Left lung (tissue), 10 donors: Measurements from ENCODE around the gene TOPORS. TPM values are rescaled to one million over a fixed set of nuclear protein-coding genes. Genes with fewer than 3 reads are reported as not detected.
A peak's percentile ranks its signal among the peaks of the same experiment; 100 is the strongest.
"Not testable (repeated sequence)": the region's sequence is repeated elsewhere in the genome, so short reads cannot be mapped to it uniquely, and the experiment has no call there.

Source experiments
- ATAC-seq: fragments of 200-7000 bp; cut with Tn5 transposase; one replicate; pipeline ENCODE4 v1.9.1; 2020; ENCODE audit warnings: moderate library complexity
- DNase-seq, 4 donors: peaks; one replicate each; pipeline ENCODE4 v3.0.0-alpha.2; 2013 to 2020
- H3K27ac ChIP-seq, 2 donors: fragments of 200-600 bp; sonication (generic) in 1 of 2; one replicate each; pipeline versions ENCODE4 v1.5.0 to v1.8.0; 2020 to 2021
- H3K27me3 ChIP-seq, 2 donors: fragments of 200-600 bp; sonication (generic) in 1 of 2; one replicate each; pipeline versions ENCODE4 v1.5.0 to v1.8.0; 2020 to 2021
- H3K36me3 ChIP-seq, 2 donors: fragments of 200-600 bp; sonication (generic) in 1 of 2; one replicate each; pipeline versions ENCODE4 v1.5.0 to v1.8.0; 2020 to 2021
- H3K4me1 ChIP-seq, 2 donors: fragments of 200-600 bp; one replicate each; pipeline ENCODE4 v1.8.0; 2021
- H3K4me3 ChIP-seq, 2 donors: fragments of 200-600 bp; sonication (generic) in 1 of 2; one replicate each; pipeline versions ENCODE4 v1.5.0 to v1.8.0; 2020 to 2021; ENCODE audit warnings: mild to moderate bottlenecking in 1 of 2
- H3K9me3 ChIP-seq, 2 donors: fragments of 200-600 bp; sonication (generic) in 1 of 2; one replicate each; pipeline versions ENCODE4 v1.5.0 to v1.8.0; 2020 to 2021
- intact Hi-C, 2 donors: fragments of 100-400 bp; cut with DNase I; formaldehyde crosslinking; loops; one replicate each; pipeline versions ENCODE4 v1.11.2 to v1.14.2; 2022
- polyA plus RNA-seq, 6 donors: library from polyadenylated mRNA; unstranded; fragments of 120-200 nt; gene quantifications; one replicate each; pipeline ENCODE4 v1.2.1, GENCODE V29; 2013; ENCODE audit not compliant: insufficient read length in 6 of 6
- total RNA-seq, 2 donors: library from RNA; stranded (reverse); fragmentation: NEBNext Ultra II Directional; extraction: Animal tissue kit (Norgen Biotek cat#: 25700); gene quantifications; one replicate each; pipeline ENCODE4 v1.2.1, GENCODE V29; 2021
- TF ChIP-seq, protein P1 (sequence below), 2 donors: fragments of 200-600 bp; sonication (generic) in 1 of 2; IDR thresholded peaks; one replicate each; pipeline versions ENCODE4 v1.5.0 to v1.8.0; 2021; ENCODE audit warnings: antibody characterized with exemption in 2 of 2
- donor health status: DM: no; HTN: yes; CAD: no.
- donor health status: DM: no; HTN: no; CAD: no.

TOPORS gene
- total and polyA plus RNA-seq, 8 donors, result 13.2 to 32.5 (median 28.0) TPM

DNA sequence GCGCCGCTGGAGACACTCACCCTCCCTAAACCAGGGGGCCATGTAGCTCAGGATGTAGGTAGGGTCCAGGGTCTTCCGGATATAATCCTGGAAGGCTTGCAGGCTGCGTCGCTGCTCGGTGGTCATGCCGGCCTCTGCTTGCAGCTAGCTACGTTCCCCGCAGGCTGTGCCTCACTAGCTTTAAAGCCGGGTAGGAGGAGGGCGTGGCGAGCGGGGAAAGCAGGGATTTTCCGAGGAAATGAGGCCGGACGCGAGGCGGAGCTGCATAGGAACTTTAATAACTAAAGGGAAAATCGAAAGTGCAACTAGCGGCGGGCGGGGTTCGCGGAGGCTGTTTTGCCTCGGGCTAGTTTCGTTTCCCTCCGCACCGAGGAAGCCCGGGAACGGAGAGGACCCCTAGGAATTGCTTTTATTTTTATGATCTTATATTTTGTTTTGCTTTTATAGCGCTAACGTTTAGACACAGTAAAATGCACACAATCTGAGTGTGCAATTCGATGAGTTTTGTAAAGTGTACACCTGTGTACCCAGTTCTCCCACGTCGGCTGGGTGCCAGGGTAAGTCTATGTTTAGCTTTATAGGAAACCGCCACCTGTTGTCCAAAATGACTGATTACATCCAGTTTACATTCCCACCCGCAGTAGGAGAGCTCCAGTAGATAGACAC is 26.2 kb downstream of the TOPORS start, which contains the start of gene RIGI:
RIGI (minus strand) TSS at position 156 of the 666 bp plus-strand sequence; CDS start at position 126, 30 bp downstream.
- TF ChIP-seq, protein P1, sequence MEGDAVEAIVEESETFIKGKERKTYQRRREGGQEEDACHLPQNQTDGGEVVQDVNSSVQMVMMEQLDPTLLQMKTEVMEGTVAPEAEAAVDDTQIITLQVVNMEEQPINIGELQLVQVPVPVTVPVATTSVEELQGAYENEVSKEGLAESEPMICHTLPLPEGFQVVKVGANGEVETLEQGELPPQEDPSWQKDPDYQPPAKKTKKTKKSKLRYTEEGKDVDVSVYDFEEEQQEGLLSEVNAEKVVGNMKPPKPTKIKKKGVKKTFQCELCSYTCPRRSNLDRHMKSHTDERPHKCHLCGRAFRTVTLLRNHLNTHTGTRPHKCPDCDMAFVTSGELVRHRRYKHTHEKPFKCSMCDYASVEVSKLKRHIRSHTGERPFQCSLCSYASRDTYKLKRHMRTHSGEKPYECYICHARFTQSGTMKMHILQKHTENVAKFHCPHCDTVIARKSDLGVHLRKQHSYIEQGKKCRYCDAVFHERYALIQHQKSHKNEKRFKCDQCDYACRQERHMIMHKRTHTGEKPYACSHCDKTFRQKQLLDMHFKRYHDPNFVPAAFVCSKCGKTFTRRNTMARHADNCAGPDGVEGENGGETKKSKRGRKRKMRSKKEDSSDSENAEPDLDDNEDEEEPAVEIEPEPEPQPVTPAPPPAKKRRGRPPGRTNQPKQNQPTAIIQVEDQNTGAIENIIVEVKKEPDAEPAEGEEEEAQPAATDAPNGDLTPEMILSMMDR (IDR thresholded peaks at IDR 0.05), result peak; percentile 29 to 40
- Histone ChIP-seq H3K36me3 (no peaks in the 10 kb centered on the region), H3K9me3 (no peaks in the 10 kb centered on the region), H3K27ac (peak within 1 kb of the TSS; percentile 86 to 87), H3K4me3 (peak within 1 kb of the TSS; percentile 66 to 79), H3K27me3 (no peaks in the 10 kb centered on the region), H3K4me1 (peaks cover 0 to 31% of the 10 kb centered on the region in 2 donors)
- peak; percentile 90 to 97 (median 95) for DNase-seq
- intact Hi-C loops, result no loop called here
- peak; percentile 96 for ATAC-seq

DNA sequence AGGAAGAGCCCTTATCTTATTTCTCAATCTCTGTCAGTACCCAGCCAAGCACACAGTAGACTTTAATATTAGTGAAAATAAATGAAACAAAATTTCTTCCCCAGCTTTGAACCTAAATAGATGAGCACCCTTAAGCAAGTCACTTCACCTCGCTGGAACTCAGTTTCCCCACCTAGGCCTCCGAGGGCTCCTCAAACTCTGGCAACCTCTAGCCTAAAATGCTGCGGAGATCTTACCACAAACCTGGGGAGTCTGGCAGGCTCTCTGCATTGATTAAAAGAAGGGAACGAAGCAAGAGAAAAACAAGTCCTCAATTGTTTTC is 26.7 kb downstream of the TOPORS start:
- H3K27ac ChIP-seq, result peak overlapping the region; percentile 86 to 87
- DNase-seq (peak in 1 of 4 donors; percentile 8), ATAC-seq (peak; percentile 5)
- no peaks in the 10 kb centered on the region for H3K9me3 ChIP-seq
- intact Hi-C loops, result no loop called here
- TF ChIP-seq, protein P1 (IDR thresholded peaks at IDR 0.05), result no peak
- H3K4me1 ChIP-seq, result peaks cover 0 to 31% of the 10 kb centered on the region in 2 donors
- peak overlapping the region; percentile 66 to 79 for H3K4me3 ChIP-seq
- no peaks in the 10 kb centered on the region for H3K27me3 ChIP-seq
- no peaks in the 10 kb centered on the region for H3K36me3 ChIP-seq

DNA sequence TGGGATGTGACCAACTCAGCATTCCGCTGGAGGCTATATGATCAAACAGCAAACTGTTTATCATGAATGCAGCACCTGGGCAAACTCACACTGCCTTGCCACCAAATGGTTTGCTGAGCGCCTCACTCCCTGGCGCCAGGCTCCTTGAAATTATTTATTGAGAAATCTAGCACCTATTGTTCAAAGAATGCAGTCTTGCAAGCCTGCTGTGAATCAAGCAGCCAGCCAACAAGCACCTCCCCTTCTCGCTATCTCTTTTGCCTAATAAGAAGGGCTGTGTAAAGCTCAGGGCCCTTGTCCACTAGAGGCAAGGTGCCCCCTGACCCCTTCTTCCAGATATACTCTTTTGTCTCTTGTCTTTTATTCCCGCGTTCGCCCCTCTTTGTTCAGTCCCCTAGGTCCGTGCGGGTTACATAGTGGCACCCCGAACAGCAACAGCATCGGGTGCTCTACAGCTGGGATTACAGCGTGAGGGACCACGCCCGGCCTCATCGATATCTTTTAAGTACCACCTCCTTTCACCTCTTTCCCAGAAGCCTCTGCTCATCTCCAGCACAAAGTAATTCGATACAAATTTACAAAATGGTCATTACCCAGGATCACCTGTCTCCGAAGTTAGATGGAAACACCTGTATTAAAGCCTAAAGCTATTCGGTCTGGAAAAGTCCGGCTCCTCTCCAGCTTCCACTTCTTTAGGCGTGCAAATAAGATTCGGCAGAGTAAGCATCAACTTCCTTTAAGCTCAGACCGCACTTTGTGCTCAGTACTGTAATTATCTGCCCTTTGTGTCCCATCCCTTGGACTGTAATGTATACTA is 27.3 kb downstream of the TOPORS start:
- Histone ChIP-seq H3K27ac (peak overlapping the region; percentile 86 to 87), H3K4me1 (peaks cover 0 to 31% of the 10 kb centered on the region in 2 donors), H3K4me3 (peak overlapping the region; percentile 66 to 79), H3K36me3 (no peaks in the 10 kb centered on the region), H3K9me3 (no peaks in the 10 kb centered on the region), H3K27me3 (no peaks in the 10 kb centered on the region)
- ATAC-seq, result peak; percentile 55
- TF ChIP-seq, protein P1 (IDR thresholded peaks at IDR 0.05), result no peak
- intact Hi-C loops, result no loop called here
- DNase-seq, result peak in 3 of 4 donors; percentile 19 to 58 (median 31)

DNA sequence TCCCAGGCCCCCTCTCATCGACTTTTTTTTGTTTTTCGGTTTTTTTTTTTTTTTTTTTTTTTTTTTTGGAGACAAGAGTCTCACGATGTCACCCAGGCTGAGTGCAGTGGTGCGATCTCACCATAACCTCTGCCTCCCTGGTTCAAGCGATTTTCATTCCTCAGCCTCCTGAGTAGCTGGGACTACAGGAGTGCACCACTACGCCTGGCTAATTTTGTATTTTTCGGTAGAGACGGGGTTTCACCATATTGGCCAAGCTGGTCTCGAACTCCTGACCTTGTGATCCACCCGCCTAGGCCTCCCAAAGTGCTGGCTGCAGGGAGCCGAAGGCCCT is 27.9 kb downstream of the TOPORS start:
- ATAC-seq, H3K9me3 ChIP-seq, H3K27me3 ChIP-seq, intact Hi-C loops, DNase-seq, H3K36me3 ChIP-seq: not testable (repeated sequence)
- Histone ChIP-seq H3K27ac (peak overlapping the region in 1 of 2 donors; percentile 87), H3K4me3 (peak overlapping the region; percentile 66 to 79), H3K4me1 (peaks cover 0 to 31% of the 10 kb centered on the region in 2 donors)

DNA sequence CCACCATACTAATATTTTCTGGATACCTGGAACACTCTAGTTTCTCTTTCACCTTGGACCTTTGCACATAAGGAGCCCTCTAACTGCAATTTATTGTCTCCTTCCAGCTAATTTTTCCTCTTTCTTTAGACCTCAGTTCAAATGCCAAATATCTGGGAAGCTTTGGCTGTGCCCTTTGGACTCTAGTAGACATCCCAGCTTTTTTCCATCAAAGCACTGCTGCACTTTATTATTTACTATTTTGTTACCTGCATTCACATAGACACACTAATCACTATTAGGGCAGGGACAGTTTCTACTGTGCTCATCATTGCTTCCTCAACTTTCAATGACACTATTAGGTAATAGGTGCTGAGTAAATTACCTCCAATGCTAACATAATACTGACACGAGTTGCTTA is 28.5 kb downstream of the TOPORS start:
- TF ChIP-seq, protein P1 (IDR thresholded peaks at IDR 0.05), result no peak
- ATAC-seq (no peak), DNase-seq (no peak)
- H3K36me3 ChIP-seq, result no peaks in the 10 kb centered on the region
- H3K9me3 ChIP-seq, result no peaks in the 10 kb centered on the region
- H3K4me3 ChIP-seq, result peak overlapping the region in 1 of 2 donors; percentile 79
- no peaks in the 10 kb centered on the region for H3K27me3 ChIP-seq
- peaks cover 0 to 31% of the 10 kb centered on the region in 2 donors for H3K4me1 ChIP-seq
- intact Hi-C loops, result no loop called here
- H3K27ac ChIP-seq, result no peak overlapping the region
